GM18868 (cell line): ENCODE results near the gene HACE1.
A peak's percentile ranks its signal among the peaks of the same experiment; 100 is the strongest.

Source experiments
- ATAC-seq: cut with Tn5 transposase; IDR thresholded peaks from one replicate; pipeline ENCODE4 v1.9.1; 2021; ENCODE audit warnings: mild to moderate bottlenecking, moderate library complexity; ENCODE audit not compliant: unreplicated experiment

HACE1 gene

GRCh38 chr6:104692008-104692407, 167.7 kb downstream of the HACE1 start:
- ATAC-seq: no peak

DNA sequence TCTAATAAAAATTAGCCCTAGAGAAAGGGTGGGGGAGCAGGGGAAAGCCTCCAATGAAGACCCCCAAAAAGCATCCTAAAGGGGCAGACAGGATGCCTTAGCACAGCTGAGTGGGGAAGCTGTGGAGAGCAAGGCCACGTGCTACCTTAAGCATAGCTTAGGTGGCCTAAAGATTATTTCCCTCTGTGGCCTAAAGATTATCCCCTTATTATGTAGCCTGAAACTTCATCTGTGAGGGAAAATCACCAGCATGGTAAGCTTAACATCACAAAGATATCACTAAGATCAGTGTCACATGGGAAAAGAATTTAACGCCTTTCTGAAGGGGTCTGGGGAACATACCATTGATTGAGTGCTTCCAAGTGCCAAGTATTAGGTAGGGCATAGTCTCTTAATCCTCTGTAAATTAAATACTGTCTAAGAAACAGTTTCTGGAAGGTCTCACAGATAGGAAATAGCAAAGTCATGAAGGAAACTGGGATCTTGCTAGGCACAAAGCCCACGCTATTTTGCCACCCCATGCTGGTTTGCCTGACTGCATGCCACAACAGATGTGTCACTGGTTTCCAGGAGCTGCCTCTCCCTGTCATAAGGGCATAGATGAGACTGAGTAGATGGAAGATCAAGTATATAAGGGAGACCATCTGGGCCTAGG, 170.0 kb downstream of the HACE1 start:
- ATAC-seq: no peak

- peak; percentile 79 for ATAC-seq
Observed at GRCh38 chr6:104688283-104688969, 171.3 kb downstream of the HACE1 start.

GRCh38 chr6:104686550-104687175, 173.1 kb downstream of the HACE1 start:
- no peak for ATAC-seq

GRCh38 chr6:104685871-104686549, 173.7 kb downstream of the HACE1 start:
- ATAC-seq: no peak

DNA sequence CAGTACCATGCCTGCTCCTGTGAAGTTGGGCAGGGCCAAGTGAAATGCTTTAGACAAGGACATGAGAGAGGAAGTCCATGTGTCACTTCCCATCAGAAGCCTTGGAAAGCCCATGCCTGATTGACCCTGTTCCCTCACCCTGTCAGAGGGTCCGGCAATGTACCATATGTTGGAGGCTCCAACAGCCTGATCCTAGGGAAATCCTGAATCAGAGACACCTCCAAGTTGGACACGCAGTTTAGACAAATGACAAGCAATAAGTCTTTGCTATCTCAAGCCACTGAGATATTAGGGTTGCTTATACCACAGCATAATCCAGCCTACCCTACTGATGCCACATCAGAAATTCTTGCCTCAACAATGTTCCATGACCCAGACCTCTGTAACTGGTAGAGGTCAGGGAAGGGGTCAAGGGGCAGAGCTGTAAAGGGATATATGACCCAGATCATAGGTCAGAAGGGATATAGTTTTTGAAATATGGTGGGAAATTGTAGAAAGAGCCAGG, 174.8 kb downstream of the HACE1 start:
- ATAC-seq: no peak

- ATAC-seq: no peak
Observed at GRCh38 chr6:104683809-104684208, 175.9 kb downstream of the HACE1 start.

- peak; percentile 78 for ATAC-seq
Observed at GRCh38 chr6:104682722-104683643, 176.7 kb downstream of the HACE1 start.

DNA sequence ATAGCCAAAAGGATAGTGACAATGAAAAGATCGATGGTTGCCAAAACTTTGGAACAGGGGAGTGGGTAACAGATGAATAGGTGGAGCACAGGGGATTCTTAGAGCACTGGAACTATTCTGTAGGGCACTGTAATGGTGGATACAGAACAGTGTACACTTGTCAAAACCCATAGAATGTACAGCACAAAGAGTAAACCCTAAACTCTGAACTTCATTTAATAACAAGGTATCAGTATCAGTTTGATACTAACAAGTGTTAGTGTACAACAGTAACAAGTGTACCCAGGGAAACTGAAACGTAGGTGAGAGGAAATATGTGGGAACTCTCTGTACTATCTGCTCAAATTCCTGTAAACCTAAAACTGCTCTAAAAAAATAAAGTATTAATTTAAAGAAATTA, 179.2 kb downstream of the HACE1 start:
- ATAC-seq: no peak

DNA sequence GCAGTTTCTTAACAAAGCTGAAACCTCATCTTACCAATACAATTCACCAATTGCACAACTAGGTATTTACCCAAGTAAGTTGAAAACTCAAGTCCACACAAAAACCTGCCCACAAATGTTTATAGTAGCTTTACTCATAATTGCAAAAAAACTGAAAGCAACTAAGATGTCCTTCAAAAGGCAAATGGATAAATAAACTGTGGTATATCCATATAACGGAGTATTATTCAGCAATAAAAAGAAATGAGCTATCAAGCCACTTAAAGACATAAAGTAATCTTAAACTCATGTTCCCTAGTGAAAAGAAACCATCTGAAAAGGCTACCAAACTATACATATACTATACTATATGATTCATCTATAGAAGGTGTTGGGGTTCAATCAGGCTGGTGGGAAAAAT, 179.7 kb downstream of the HACE1 start:
- no peak for ATAC-seq
